Tibial nerve (tissue), 4 donors: ENCODE measurements around the gene C2.

Source experiments
- CTCF ChIP-seq, 5 experiments: fragments of 200-600 bp in 3 of 5; fragments of 450-650 bp in 2 of 5; sonication (generic) in 3 of 5; IDR thresholded peaks; one replicate each; pipeline ENCODE4 v1.5.1; 2016 to 2019; ENCODE audit warnings: antibody characterized with exemption in 5 of 5, mild to moderate bottlenecking in 3 of 5, moderate library complexity in 2 of 5
- EP300 ChIP-seq, 2 donors: sonication (generic); formaldehyde crosslinking; IDR thresholded peaks; one replicate each; pipeline ENCODE4 v1.6.1; 2017; ENCODE audit warnings: antibody characterized with exemption in 2 of 2, mild to moderate bottlenecking in 1 of 2

- TF ChIP-seq EP300 (IDR thresholded peaks at IDR 0.05) (no peak), CTCF (IDR thresholded peaks at IDR 0.05) (no peak)
Observed at GRCh38 chr6:31899882-31900722, 27.4 kb upstream of the C2 start.
